ENCODE results near the gene TPM1.

The TPM1 gene

DNA sequence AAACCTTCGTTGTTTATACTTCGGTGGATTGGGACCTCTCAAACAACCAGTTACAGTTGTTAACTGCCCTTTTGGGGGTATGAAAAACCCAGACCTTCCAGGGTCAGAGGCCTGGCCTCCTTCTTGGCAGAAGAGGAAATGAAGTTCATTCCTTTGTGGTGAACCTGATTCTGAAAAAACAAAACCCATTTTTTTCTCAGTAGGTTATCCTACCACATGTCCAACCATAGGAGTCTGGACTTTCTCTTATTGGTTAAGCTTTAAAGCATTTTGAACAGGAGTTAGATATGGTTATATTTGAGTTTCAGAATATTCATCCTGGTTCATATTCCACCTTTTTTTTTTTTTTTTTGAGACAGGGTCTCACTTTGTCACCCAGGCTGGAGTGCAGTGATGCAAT is 71.9 kb downstream of the TPM1 start:
- TF ChIP-seq, protein P1, sequence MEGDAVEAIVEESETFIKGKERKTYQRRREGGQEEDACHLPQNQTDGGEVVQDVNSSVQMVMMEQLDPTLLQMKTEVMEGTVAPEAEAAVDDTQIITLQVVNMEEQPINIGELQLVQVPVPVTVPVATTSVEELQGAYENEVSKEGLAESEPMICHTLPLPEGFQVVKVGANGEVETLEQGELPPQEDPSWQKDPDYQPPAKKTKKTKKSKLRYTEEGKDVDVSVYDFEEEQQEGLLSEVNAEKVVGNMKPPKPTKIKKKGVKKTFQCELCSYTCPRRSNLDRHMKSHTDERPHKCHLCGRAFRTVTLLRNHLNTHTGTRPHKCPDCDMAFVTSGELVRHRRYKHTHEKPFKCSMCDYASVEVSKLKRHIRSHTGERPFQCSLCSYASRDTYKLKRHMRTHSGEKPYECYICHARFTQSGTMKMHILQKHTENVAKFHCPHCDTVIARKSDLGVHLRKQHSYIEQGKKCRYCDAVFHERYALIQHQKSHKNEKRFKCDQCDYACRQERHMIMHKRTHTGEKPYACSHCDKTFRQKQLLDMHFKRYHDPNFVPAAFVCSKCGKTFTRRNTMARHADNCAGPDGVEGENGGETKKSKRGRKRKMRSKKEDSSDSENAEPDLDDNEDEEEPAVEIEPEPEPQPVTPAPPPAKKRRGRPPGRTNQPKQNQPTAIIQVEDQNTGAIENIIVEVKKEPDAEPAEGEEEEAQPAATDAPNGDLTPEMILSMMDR (IDR thresholded peaks at IDR 0.05): no peak

All from LNCAP (cell line).